ENCODE data around the gene PYGB.

PYGB gene

GRCh38 chr20:25283221-25283951 is 35.5 kb downstream of the PYGB start:
- Histone ChIP-seq H3K9me3 (ENCODE audit: insufficient read depth, low read length) (no peaks in the 10 kb centered on the region), H3K36me3 (ENCODE audit: insufficient read depth, insufficient read length, low read length) (peaks cover 96% of the 10 kb centered on the region), H3K4me1 (ENCODE audit: insufficient read depth, insufficient read length) (no peaks in the 10 kb centered on the region), H3K4me3 (ENCODE audit: insufficient read length, low read depth) (no peak overlapping the region), H3K27me3 (ENCODE audit: insufficient read depth, insufficient read length) (no peaks in the 10 kb centered on the region), H3K9ac (ENCODE audit: insufficient read length, low read depth) (no peak overlapping the region)
- TF ChIP-seq SUZ12 (IDR thresholded peaks at IDR 0.05; ENCODE audit: extremely low read depth, insufficient read depth, insufficient read length) (no peak), ZNF274 (IDR thresholded peaks at IDR 0.05; ENCODE audit: low read depth, low read length) (no peak), YY1 (IDR thresholded peaks at IDR 0.05; ENCODE audit: insufficient read depth, insufficient read length) (no peak)
- no peak for DNase-seq (ENCODE audit: low read depth, low spot score)

GRCh38 chr20:25284131-25284601 is 36.3 kb downstream of the PYGB start:
- peaks cover 95% of the 10 kb centered on the region for H3K36me3 ChIP-seq (ENCODE audit: insufficient read depth, insufficient read length, low read length)

GRCh38 chr20:25285091-25285647 is 37.3 kb downstream of the PYGB start:
- no peaks in the 10 kb centered on the region for H3K4me1 ChIP-seq (ENCODE audit: insufficient read depth, insufficient read length)
- no peak for DNase-seq (ENCODE audit: low read depth, low spot score)
- H3K27me3 ChIP-seq (ENCODE audit: insufficient read depth, insufficient read length) = no peaks in the 10 kb centered on the region
- no peak overlapping the region for H3K4me3 ChIP-seq (ENCODE audit: insufficient read length, low read depth)
- no peak overlapping the region for H3K9ac ChIP-seq (ENCODE audit: insufficient read length, low read depth)
- no peak for TF ChIP-seq SUZ12 (IDR thresholded peaks at IDR 0.05; ENCODE audit: extremely low read depth, insufficient read depth, insufficient read length)
- TF ChIP-seq YY1 (IDR thresholded peaks at IDR 0.05; ENCODE audit: insufficient read depth, insufficient read length) = no peak
- TF ChIP-seq ZNF274 (IDR thresholded peaks at IDR 0.05; ENCODE audit: low read depth, low read length) = no peak
- no peaks in the 10 kb centered on the region for H3K9me3 ChIP-seq (ENCODE audit: insufficient read depth, low read length)
- H3K36me3 ChIP-seq (ENCODE audit: insufficient read depth, insufficient read length, low read length) = peaks cover 94% of the 10 kb centered on the region

More at GRCh38 chr20:25284131-25284601, 36.3 kb downstream of the PYGB start:
- no peak for DNase-seq (ENCODE audit: low read depth, low spot score)
- Histone ChIP-seq H3K9me3 (ENCODE audit: insufficient read depth, low read length) (no peaks in the 10 kb centered on the region), H3K27me3 (ENCODE audit: insufficient read depth, insufficient read length) (no peaks in the 10 kb centered on the region), H3K4me3 (ENCODE audit: insufficient read length, low read depth) (no peak overlapping the region), H3K9ac (ENCODE audit: insufficient read length, low read depth) (no peak overlapping the region), H3K4me1 (ENCODE audit: insufficient read depth, insufficient read length) (no peaks in the 10 kb centered on the region)
- TF ChIP-seq ZNF274 (IDR thresholded peaks at IDR 0.05; ENCODE audit: low read depth, low read length) (no peak), YY1 (IDR thresholded peaks at IDR 0.05; ENCODE audit: insufficient read depth, insufficient read length) (no peak), SUZ12 (IDR thresholded peaks at IDR 0.05; ENCODE audit: extremely low read depth, insufficient read depth, insufficient read length) (no peak)

GRCh38 chr20:25285856-25286798 is 38.2 kb downstream of the PYGB start:
- no peaks in the 10 kb centered on the region for H3K4me1 ChIP-seq (ENCODE audit: insufficient read depth, insufficient read length)
- H3K4me3 ChIP-seq (ENCODE audit: insufficient read length, low read depth) = no peak overlapping the region
- TF ChIP-seq YY1 (IDR thresholded peaks at IDR 0.05; ENCODE audit: insufficient read depth, insufficient read length) (no peak), SUZ12 (IDR thresholded peaks at IDR 0.05; ENCODE audit: extremely low read depth, insufficient read depth, insufficient read length) (no peak), ZNF274 (IDR thresholded peaks at IDR 0.05; ENCODE audit: low read depth, low read length) (no peak)
- no peaks in the 10 kb centered on the region for H3K27me3 ChIP-seq (ENCODE audit: insufficient read depth, insufficient read length)
- H3K9ac ChIP-seq (ENCODE audit: insufficient read length, low read depth) = no peak overlapping the region
- DNase-seq (ENCODE audit: low read depth, low spot score) = no peak
- H3K36me3 ChIP-seq (ENCODE audit: insufficient read depth, insufficient read length, low read length) = peaks cover 94% of the 10 kb centered on the region
- no peaks in the 10 kb centered on the region for H3K9me3 ChIP-seq (ENCODE audit: insufficient read depth, low read length)

DNA sequence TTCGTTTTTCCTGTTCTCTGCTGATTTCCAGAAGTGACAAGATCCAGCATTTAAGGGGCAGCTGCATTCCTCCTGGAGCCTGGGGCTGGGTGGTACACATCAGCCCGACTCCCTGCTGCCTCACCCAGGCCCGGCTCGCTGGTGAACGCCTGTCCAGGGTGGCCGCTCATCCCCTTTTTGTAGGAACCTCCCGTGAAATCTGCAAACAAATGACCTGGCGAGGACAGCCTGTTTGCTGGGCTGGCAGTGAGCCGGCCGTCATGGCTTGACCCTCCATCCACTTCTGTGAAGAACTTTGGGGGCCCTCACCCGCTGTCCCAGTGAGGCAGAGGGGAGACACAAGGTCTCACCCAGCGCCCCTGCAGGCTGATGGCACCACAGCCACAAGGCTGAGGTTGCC is 39.0 kb downstream of the PYGB start:
- Histone ChIP-seq H3K9ac (ENCODE audit: insufficient read length, low read depth) (no peak overlapping the region), H3K9me3 (ENCODE audit: insufficient read depth, low read length) (no peaks in the 10 kb centered on the region), H3K4me3 (ENCODE audit: insufficient read length, low read depth) (no peak overlapping the region), H3K4me1 (ENCODE audit: insufficient read depth, insufficient read length) (no peaks in the 10 kb centered on the region), H3K36me3 (ENCODE audit: insufficient read depth, insufficient read length, low read length) (peaks cover 94% of the 10 kb centered on the region), H3K27me3 (ENCODE audit: insufficient read depth, insufficient read length) (no peaks in the 10 kb centered on the region)
- DNase-seq (ENCODE audit: low read depth, low spot score) = no peak
- TF ChIP-seq SUZ12 (IDR thresholded peaks at IDR 0.05; ENCODE audit: extremely low read depth, insufficient read depth, insufficient read length) (no peak), YY1 (IDR thresholded peaks at IDR 0.05; ENCODE audit: insufficient read depth, insufficient read length) (no peak), ZNF274 (IDR thresholded peaks at IDR 0.05; ENCODE audit: low read depth, low read length) (no peak)

GRCh38 chr20:25287631-25288290 is 39.9 kb downstream of the PYGB start:
- peaks cover 95% of the 10 kb centered on the region for H3K36me3 ChIP-seq (ENCODE audit: insufficient read depth, insufficient read length, low read length)
- no peak for TF ChIP-seq SUZ12 (IDR thresholded peaks at IDR 0.05; ENCODE audit: extremely low read depth, insufficient read depth, insufficient read length)
- no peak for TF ChIP-seq YY1 (IDR thresholded peaks at IDR 0.05; ENCODE audit: insufficient read depth, insufficient read length)
- TF ChIP-seq ZNF274 (IDR thresholded peaks at IDR 0.05; ENCODE audit: low read depth, low read length) = no peak
- DNase-seq (ENCODE audit: low read depth, low spot score) = no peak

More at GRCh38 chr20:25287631-25288290, 39.9 kb downstream of the PYGB start:
- no peaks in the 10 kb centered on the region for H3K9me3 ChIP-seq (ENCODE audit: insufficient read depth, low read length)
- no peak overlapping the region for H3K9ac ChIP-seq (ENCODE audit: insufficient read length, low read depth)
- H3K4me1 ChIP-seq (ENCODE audit: insufficient read depth, insufficient read length) = no peaks in the 10 kb centered on the region
- no peak overlapping the region for H3K4me3 ChIP-seq (ENCODE audit: insufficient read length, low read depth)
- H3K27me3 ChIP-seq (ENCODE audit: insufficient read depth, insufficient read length) = no peaks in the 10 kb centered on the region

Data from NT2/D1 (cell line).